HUDEP-2 (cell line): Measurements from ENCODE around the gene ADH4.
"Not testable (repeated sequence)": the region's sequence is repeated elsewhere in the genome, so short reads cannot be mapped to it uniquely, and the experiment has no call there.

Experiments used
- DNase-seq, 76 experiments: peaks; one replicate each; lab custom pipeline; 2025; ENCODE audit not compliant: unreplicated experiment in 76 of 76; lab: John Stamatoyannopoulos, UW

Gene ADH4

DNA sequence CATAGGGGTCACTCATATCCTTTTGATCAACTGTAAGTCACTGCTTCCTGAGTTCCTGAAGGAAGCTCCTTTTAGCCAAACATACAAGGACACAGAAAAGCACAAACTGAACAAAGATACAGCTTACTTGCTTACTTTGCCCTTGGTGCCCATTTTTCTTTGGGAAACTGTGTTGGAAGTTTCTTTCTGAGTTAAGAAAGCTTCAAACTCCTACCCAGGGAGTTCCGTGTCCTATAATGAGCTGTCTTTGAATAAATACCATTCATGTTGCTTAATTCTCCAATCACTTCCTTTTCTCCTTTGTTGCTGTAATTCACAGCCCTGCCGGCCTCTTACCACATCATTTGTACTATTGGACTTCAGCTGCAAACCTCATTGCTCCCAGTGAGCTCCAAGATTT lies at the start of gene ADH4:
Gene ADH4 (minus strand): TSS at position 228 of the 400 bp plus-strand sequence. CDS start 75 bp downstream, at position 153.
- DNase-seq, result no peak

DNA sequence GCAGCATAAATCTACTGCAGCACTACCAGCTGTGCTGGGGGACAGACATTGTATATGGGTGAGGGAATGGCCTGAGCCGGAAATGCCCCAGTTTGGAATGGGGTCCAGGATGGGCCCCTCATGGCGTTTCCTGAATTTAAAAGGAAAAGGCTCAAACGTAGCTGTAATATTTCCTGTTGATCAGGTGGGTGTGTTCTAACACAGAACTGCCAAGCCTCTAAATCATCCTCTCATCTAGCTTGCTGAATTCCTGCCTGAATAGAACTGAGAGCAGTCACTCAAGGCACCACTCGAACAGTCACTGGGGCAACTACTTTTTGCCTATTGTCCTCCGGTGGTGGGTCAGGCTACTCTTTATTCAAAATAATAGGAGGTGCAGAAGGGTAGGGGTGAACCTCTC lies 46.2 kb upstream of the ADH4 start:
- DNase-seq, result no peak

GRCh38 chr4:99189900-99190299 lies 45.8 kb upstream of the ADH4 start:
- not testable (repeated sequence) for DNase-seq

GRCh38 chr4:99186029-99186428 lies 41.9 kb upstream of the ADH4 start:
- DNase-seq, result no peak

DNA sequence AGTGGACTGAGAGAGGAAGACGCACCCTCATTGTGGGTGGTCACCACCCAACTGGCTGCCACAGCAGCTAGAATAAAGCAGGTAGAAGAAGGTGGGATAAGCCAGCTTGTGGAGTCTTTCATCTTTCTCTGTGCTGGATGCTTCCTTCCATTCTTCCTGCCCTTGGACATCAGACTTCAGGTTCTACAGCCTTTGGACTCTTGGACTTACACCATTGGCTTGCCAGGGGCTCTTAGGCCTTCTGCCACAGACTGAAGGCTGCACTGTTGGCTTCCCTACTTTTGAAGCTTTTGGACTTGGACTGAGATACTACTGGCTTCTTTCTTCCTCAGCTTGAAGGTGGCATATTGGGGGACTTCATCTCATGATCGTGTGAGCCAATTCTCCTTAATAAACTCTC lies 41.5 kb upstream of the ADH4 start:
- no peak for DNase-seq

GRCh38 chr4:99180382-99181070 lies 36.4 kb upstream of the ADH4 start:
- no peak for DNase-seq

DNA sequence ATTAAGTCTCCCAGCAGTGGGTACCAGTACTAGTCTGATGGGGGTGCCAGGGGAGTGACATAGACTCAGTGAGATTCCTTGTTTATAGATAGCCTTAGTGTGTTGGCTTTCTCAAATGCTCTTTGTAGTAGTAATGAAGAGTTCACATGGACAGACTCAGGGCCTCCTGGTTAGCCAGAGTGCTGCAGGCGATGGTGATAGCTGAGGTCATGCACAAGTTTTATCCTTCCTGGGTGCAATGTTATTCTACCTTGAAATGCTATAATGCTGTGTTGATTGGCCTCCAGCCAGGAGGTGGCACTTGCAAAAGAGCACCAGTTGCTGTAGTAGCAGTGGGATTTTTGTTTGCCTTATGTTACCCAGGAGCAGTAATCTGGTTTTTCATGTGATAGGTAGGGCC lies 35.5 kb upstream of the ADH4 start:
- DNase-seq, result no peak

DNA sequence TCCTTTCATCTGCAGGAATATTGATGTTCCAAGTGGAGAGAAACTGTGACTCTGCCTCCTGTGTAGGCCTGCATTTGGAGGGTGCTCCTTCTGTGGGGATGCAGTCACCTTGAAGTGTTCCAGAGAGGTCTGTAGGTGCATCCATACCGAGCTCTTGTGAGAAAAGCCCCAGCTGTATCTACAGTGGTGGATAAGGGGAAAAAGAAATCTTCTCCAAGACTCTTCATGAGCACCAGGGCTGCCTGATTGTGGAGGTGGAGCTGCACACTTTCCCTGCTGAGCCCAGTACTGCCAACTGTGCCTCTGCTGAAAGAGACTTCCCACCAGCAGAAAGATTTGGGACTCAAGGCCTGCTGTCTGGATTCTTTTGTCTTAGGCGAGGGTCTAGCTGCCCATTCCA lies 35.1 kb upstream of the ADH4 start:
- DNase-seq, result no peak

- DNase-seq, result no peak
Measured at GRCh38 chr4:99166544-99166943, 22.4 kb upstream of the ADH4 start.

DNA sequence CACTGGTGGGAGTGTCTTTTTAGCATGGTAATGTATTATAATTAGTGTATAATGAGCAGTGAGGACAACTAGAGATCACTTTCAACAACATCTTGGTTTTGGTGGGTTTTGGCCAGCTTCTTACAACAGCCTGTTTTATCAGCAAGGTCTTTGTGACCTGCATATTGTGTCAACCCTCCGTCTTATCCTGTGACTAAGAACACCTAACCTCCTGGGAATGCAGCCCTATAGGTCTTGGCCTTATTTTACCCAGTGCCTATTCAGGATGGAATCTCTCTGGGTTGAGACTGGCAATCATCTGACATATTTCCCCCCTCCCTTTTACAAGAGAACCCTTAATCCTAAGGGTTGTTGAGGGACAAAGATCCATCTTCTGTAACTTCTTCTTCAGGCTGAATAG lies 21.9 kb upstream of the ADH4 start:
- no peak for DNase-seq

DNA sequence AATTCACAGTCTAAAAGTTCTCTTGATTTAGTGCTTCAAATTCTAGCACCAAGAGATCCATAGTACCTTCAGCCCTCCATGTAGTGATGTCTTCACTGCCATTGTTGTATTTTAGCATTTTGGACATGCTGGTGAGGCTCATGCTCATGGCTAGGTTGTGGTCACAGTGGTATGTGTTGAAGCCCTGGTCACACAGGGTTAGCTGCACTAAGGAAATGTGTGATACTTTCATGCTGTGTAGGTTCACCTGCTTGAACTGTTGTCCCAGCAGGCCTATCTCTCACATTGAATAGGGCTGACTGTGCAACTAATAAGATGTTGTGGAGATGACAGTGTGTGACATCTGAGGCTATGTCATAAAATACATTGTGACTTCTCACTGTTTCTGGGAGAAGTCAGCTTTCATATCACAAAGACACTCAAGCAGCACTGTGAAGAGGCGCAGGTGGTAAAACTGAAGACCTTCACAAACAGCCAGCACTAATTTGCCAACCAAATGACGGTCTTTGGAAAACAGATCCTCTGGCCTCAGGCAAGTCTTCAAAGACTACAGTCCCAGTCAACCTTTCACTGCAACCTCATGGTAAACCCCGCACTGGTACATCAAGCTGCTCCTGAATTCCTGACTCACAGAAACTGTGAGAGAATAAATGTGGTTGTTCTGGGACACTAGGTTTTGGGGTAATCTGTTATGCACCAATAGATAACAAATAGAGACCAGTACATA lies 17.4 kb upstream of the ADH4 start:
- no peak for DNase-seq

- no peak for DNase-seq
Measured at GRCh38 chr4:99159699-99160098, 15.6 kb upstream of the ADH4 start.

- no peak for DNase-seq
Measured at GRCh38 chr4:99157478-99157935, 13.4 kb upstream of the ADH4 start.

DNA sequence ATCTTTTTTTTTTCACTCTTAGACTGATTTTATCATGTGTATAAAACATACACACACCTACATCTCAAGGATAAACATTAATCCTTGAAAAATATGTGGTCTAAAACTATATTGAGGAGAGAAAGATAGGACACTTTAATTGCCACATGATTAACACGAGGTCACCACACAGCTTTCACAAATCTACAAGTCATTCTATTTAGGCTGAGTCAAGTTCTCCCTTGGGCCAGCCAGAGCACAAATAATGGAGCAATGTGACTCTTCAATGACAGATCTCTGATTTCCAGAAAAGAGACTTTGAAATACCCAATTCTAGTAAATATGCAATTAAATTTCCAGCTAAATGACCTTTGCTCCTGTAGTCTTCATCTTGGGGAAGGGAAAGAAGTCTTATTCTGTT lies 12.9 kb upstream of the ADH4 start:
- DNase-seq, result no peak

DNA sequence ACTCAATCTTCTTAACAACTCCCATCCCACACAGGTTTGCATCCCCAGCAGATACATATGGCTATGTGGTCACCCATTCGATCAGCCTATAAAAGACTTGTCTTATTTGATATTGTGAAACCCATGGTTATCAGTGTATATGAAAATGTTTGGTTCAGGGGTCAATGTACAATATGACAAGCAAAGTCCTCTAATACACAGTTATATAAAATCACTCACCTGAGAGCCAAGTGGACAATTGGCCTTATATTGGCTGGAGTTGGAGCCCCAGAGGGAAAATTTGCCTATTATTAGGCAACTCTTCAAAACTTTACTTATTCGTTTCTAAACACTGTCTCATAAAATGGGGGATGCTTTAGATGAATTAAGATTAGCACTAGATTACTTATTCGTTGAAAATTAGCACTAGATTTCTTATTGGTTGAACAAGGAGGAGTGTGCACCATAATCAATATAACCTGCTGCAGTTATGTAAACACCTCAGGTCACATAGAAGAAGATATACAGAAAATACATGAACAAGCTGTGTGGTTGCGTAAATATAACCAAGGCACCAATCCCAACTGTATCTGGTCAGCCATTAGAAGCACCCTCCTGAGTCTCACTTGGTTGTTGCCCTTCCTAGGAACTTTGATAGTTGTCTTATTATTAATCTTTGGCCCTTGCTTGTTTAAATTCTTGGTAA lies 10.7 kb upstream of the ADH4 start:
- no peak for DNase-seq

- DNase-seq, result no peak
Measured at GRCh38 chr4:99151995-99152394, 7.9 kb upstream of the ADH4 start.

DNA sequence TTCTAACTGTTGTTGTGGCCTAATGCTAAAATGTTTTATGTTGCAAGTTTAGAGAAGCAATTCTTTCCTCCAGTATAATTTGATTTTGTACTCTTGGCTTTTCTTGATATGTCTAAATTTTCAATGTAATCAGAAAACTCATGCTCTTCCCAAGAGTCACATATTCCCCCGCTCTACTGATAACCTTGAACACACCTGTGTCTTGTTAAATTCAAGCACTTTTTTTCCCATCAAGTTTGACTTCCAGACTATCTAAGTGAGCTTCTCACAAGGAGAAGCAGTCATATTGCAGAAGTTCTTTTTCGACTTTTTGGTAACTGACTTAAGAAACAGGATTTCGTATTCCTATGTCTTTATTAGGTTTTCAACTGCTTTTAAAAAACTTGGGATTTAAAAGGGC lies 7.4 kb upstream of the ADH4 start:
- DNase-seq, result no peak

GRCh38 chr4:99149426-99150019 lies 5.4 kb upstream of the ADH4 start:
- no peak for DNase-seq

- no peak for DNase-seq
Measured at GRCh38 chr4:99148550-99148949, 4.5 kb upstream of the ADH4 start.

DNA sequence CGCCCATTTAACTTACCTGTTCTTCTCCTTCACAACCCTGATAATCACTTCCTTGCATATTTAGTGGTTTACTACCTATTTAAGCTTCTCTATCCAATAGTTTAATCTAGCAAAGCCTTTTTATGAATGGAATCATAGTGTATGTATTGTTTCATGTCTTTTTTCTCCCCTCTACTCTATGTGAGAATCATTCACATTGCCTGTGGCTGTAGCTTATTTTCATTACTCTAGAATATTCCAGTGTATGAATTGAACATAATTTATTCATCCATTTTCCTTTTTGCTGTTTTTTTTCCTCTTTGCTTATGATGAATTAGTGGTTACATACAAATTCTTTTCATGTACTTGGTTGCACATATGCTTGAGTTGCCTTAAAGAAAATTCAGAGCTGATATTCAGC lies 490 bp upstream of the ADH4 start:
- no peak for DNase-seq

DNA sequence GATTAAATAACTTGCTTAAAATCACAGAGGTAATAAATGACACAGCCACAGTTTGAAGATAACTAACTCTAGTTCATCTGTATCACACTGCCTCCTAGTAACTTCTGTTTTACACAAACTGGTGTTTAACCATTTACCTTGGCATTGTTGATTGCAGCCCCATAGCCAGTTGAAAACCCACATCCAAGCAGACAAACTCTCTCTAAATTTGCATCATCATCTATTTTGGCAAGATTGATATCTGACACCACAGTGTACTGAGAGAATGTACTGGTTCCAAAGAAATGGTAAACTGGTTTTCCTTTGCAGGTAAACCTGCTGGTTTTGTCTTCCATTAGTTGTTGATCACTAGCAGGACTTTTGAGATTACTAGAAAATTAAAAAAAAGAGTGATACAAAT lies 7.8 kb downstream of the ADH4 start:
- DNase-seq, result no peak
